HG03108 (cell line): ENCODE measurements around the gene KRT8.
"Not testable (repeated sequence)": the region's sequence is repeated elsewhere in the genome, so short reads cannot be mapped to it uniquely, and the experiment has no call there.

Experiments
- ATAC-seq: cut with Tn5 transposase; IDR thresholded peaks from one replicate; pipeline ENCODE4 v1.9.1; 2021; ENCODE audit warnings: moderate library complexity; ENCODE audit not compliant: unreplicated experiment

Gene KRT8

DNA sequence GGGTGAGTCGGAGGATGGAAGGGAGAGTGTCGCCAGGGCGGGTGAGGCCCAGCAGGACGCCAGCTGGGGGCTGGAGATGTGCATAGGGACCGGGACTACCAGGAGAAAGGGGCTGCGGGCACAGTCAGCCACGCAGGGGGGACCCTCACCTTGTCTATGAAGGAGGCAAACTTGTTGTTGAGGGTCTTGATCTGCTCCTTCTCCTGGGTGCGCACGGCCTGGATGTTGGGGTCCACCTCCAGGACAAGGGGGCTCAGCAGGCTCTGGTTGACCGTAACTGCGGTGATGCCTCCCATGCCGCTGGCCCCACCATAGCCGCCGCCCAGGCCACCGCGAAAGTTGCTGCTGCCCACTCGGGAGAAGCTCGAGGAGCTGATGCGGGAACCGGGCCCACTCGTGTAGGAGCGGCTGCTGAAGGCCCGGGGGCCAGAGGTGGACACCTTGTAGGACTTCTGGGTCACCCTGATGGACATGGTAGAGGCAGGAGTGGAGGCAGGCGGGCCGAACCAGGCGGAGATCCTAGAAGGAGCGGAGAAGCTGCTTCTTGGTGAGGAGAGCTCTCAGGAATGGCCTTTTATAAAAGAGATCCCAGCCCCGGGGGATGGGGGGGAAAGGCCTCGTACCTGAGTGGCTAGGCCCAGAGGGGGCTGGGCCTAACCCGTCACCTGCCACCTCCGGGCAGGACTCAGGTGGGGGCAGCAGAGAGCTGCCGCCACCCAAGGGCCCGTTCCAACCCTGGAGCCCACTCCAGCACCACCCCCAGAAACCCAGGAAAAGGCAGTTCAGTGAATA is at the start of gene KRT8:
Gene KRT8, minus strand, starts transcription at position 568 of the 792 bp plus-strand sequence. Its CDS starts 95 bp downstream, at position 473.
- ATAC-seq = not testable (repeated sequence)

- no peak for ATAC-seq
Measured at GRCh38 chr12:52953181-52953841, 48.4 kb upstream of the KRT8 start.

- ATAC-seq = no peak
Measured at GRCh38 chr12:52952076-52952801, 47.4 kb upstream of the KRT8 start.

DNA sequence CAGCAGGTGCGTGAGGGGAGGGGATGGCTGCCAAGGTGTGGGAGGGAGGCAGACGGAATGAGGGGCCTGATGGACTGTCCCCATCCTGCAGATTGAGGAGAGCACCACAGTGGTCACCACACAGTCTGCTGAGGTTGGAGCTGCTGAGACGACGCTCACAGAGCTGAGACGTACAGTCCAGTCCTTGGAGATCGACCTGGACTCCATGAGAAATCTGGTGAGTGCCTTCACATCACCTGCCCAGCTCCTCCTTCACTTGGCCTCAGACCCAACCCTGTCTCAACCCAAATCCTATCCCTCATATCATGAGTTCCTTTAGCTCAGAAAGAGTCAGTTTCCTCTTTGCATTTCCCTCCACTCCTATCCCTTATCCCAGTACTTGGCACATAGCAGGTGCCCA is 46.8 kb upstream of the KRT8 start:
- no peak for ATAC-seq

DNA sequence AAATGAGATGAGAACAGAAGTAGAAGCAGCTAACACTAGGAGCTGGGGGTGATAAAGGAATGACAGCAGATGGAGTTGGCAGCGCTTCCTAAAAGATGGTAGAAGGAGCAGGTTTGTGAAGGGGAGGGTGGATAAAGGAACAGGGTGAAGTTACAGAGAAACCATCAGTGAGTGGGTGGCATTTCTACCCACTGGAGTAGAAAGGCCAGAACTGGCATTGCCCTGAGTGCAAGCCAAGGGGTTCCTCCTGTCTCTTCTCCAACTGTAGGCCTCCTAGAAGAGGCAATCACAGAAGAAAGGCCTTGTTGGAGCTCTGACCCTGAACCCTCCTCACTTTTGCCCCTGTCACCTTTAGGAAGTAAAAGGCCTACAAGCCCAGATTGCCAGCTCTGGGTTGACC is 46.2 kb upstream of the KRT8 start:
- no peak for ATAC-seq

- no peak for ATAC-seq
Measured at GRCh38 chr12:52950553-52950952, 45.7 kb upstream of the KRT8 start.

- ATAC-seq = no peak
Measured at GRCh38 chr12:52949413-52950331, 44.8 kb upstream of the KRT8 start.

DNA sequence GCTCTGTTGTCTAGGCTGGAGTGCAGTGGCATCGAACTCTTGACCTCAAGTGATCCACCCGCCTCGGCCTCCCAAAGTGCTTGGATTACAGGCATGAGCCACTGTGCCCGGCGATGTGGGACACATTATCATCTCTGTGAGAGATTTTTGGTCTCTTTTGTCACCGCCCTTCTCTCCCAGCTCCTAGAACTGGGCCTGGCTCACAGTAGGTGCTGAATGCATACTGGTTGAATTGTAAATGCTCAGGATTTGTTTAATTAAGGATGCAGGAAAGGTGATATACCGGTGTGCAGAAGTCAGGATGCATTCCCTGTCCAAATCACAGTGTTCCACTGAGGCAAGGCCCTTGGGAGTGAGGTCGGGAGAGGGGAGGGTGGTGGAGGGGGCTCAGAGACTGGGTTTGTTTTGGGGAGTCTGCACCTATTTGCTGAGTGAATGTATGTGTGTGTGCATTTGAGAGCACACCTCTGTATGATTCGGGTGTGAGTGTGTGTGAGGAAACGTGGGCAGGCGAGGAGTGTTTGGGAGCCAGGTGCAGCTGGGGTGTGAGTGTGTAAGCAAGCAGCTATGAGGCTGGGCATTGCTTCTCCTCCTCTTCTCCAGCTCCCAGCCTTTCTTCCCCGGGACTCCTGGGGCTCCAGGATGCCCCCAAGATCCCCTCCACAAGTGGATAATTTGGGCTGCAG is 43.0 kb upstream of the KRT8 start:
- no peak for ATAC-seq

GRCh38 chr12:52946797-52947547 is 42.1 kb upstream of the KRT8 start:
- ATAC-seq = no peak

DNA sequence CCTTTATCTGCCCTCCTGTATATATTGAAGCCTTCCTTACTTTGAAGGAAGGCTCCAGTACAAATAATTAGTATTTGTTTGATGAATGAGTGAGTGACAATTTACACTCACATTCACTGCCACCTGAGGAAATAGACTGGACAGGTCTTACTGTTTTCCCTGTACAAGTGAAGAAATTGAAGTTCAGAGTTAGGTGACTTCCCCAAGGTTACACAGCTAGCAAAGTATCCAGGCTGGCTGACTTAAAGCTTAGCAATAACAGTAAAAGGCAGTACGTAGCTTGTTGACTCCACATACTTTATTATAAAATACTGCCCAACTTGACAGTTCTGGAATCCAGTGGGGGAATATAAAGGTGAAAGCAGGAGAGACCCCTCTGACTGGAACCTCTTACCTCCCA is 41.5 kb upstream of the KRT8 start:
- no peak for ATAC-seq

GRCh38 chr12:52945389-52946232 is 40.7 kb upstream of the KRT8 start:
- ATAC-seq = no peak

DNA sequence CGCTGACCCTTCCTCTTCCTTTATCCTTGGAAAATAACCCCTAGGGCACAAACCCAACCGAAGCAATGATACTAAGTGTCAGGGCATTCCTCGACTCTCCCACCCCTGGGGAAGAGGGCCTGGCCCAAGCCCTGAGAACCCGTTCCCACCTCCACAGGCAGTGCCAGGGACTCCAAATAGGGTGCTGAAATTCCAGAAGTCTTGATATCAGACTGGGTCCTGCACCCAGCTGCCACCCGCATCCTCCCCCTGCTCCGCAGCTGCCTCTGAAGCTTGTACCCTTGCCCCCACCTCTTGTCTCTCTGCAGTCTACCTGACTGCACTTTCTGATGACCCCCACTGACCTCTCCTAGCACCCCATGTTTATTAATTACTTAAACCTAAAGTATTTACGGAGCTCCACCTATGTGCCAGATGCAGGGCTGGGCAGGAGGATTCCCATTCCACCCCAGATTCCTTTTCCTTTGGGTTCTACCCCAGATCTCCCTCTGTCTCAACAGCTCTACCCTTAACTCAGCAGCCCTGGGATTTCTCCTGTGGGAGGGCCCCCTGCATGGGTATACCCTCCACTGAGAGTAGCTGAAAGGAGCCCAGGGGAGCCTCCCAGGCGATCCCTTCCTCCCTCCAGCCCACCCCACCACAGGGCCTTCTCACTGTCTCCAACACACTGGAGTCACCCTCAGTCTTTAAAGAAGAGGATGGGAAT is 40.0 kb upstream of the KRT8 start:
- no peak for ATAC-seq

DNA sequence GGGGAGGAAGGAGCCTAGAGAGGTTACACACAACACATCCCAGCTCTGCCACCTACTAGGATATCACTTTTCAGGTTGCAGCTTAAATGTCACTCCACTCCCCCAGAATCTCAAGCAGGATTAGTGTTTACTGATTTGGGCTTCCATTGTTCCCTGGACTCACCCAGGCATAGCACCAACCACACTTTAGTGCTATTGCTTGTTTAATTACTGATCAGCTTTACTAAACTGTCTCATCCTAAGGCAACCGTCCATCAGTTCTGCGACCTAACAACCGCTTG is 38.0 kb upstream of the KRT8 start:
- ATAC-seq = no peak

GRCh38 chr12:52942066-52942900 is 37.4 kb upstream of the KRT8 start:
- no peak for ATAC-seq

DNA sequence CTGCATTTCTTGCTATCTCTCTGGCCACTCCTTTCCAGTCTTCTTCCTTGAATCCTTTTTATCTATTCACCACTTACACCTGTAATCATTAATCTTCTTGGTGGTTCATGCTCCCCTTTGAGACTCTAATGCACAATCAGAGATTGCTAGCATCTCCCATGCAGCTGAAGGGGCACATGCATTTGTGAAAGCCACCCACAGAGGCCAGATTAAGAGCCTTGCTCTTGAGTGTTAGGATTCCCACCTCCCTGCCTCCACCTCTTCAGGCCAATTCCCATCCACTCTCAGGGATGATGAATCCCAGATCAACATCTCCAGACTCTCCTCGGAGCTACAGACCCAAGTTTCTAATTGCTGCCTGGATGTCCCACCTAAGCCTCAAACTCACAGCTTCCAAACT is 24.7 kb upstream of the KRT8 start:
- ATAC-seq = no peak

DNA sequence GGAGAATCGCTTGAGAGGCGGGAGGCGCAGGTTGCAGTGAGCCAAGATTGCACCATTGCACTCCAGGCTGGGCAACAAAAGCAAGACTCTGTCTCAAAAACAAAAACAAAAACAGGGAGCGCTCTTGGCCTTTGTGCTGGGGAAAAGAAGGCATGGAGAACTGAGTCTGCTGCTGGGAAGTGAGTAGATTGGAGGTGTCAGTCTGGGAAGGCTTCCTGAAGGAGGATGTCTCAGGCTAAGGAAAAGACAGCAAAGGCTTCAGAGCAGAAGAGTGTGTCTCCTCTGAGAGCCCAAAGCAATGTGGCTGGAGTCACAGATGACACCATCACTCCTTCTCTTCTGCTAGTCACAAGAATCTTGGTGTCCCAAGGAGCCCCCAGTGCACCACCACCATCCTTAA is 23.1 kb upstream of the KRT8 start:
- ATAC-seq = no peak

DNA sequence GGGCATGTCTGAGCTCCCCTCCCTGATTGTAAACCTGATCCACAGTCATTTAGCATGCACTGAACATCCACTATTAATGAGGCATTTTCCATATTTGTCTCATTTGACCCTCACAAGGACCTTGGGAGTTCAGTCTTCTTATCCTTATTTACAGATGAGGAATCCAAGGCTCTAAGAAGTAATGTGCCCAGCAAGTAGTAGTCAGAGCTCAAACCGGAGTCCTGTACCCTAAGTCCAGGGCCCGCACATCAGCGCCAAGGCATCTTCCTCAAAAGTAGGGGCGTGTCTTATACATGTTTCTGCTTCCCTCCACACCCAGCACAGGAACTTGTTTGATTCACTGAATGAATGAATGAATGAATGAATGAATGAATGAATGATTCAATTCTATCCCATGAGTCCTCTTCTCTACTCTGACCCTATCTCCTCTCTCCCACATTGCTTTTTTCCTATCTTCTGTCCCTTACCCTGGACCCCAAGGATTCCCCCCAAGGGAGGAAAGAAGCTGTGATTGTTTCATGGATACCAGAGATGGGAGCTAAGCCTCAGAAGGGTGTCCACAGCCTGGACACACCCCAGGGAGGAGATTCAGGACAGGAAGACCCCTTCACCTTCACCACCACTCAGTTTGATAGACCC is 21.8 kb upstream of the KRT8 start:
- no peak for ATAC-seq
